ENCODE data around the gene CMYA5. TPM values are rescaled to one million over a fixed set of nuclear protein-coding genes. Genes with fewer than 3 reads are reported as not detected.

CMYA5 gene
- total and polyA plus RNA-seq, 4 donors: 0.29 to 12.3 (median 0.72) TPM

DNA sequence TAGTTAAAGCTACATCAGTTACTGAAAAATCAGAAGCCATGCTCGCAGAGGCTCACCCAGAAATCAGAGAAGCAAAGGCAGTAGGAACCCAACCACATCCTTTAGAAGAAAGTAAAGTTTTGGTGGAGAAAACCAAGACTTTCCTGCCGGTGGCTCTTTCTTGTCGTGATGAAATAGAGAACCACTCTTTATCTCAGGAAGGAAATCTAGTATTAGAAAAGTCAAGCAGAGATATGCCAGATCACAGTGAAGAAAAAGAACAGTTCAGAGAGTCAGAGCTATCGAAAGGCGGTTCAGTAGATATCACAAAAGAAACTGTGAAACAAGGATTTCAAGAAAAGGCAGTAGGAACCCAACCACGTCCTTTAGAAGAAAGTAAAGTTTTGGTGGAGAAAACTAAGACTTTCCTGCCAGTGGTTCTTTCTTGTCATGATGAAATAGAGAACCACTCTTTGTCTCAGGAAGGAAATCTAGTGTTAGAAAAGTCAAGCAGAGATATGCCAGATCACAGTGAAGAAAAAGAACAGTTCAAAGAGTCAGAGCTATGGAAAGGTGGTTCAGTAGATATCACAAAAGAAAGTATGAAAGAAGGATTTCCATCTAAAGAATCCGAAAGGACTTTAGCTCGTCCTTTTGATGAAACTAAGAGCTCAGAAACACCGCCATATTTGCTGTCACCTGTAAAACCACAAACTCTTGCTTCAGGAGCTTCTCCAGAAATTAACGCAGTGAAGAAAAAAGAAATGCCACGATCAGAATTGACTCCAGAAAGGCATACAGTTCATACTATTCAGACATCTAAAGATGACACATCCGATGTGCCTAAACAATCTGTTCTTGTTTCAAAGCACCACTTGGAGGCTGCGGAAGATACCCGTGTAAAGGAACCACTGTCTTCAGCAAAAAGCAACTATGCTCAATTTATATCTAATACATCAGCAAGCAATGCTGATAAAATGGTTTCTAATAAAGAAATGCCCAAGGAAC lies 47.2 kb downstream of the CMYA5 start:
- Histone ChIP-seq H3K9ac (ENCODE audit: insufficient read depth in 1 of 2, low read length in 2 of 2) (no peak overlapping the region), H3K4me1 (ENCODE audit: control insufficient read depth in 5 of 5, insufficient read depth in 5 of 5, low read length in 5 of 5) (peaks cover 0 to 6% (median 0%) of the 10 kb centered on the region in 5 donors), H3K27ac (ENCODE audit: low read depth in 1 of 2, low read length in 1 of 2) (peak overlapping the region in 1 of 2 donors; percentile 77), H3K27me3 (ENCODE audit: control insufficient read depth in 3 of 3, insufficient read depth in 3 of 3, low read length in 2 of 3) (no peaks in the 10 kb centered on the region), H3K9me3 (ENCODE audit: control insufficient read depth in 4 of 4, insufficient read depth in 3 of 4, low read length in 3 of 4) (no peaks in the 10 kb centered on the region), H3K4me3 (no peak overlapping the region), H3K36me3 (ENCODE audit: control insufficient read depth in 4 of 4, insufficient read depth in 4 of 4, low read length in 4 of 4) (peaks cover 0 to 9% (median 0%) of the 10 kb centered on the region in 4 donors)
- TF ChIP-seq, protein P1, sequence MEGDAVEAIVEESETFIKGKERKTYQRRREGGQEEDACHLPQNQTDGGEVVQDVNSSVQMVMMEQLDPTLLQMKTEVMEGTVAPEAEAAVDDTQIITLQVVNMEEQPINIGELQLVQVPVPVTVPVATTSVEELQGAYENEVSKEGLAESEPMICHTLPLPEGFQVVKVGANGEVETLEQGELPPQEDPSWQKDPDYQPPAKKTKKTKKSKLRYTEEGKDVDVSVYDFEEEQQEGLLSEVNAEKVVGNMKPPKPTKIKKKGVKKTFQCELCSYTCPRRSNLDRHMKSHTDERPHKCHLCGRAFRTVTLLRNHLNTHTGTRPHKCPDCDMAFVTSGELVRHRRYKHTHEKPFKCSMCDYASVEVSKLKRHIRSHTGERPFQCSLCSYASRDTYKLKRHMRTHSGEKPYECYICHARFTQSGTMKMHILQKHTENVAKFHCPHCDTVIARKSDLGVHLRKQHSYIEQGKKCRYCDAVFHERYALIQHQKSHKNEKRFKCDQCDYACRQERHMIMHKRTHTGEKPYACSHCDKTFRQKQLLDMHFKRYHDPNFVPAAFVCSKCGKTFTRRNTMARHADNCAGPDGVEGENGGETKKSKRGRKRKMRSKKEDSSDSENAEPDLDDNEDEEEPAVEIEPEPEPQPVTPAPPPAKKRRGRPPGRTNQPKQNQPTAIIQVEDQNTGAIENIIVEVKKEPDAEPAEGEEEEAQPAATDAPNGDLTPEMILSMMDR (IDR thresholded peaks at IDR 0.05; ENCODE audit: control extremely low read depth, extremely low read depth): no peak
- ATAC-seq (ENCODE audit: insufficient read depth, low FRiP score) (no peak), DNase-seq (no peak)
- WGBS, 2 donors: 54 to 68% methylated on average over 14 of the region's 14 CpGs

DNA sequence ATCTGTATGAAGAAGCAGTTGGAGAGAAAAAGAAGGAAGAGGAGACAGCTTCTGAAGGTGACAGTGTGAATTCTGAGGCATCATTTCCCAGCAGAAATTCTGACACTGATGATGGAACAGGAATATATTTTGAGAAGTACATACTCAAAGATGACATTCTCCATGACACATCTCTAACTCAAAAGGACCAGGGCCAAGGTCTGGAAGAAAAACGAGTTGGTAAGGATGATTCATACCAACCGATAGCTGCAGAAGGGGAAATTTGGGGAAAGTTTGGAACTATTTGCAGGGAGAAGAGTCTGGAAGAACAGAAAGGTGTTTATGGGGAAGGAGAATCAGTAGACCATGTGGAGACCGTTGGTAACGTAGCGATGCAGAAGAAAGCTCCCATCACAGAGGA lies 48.7 kb downstream of the CMYA5 start:
- TF ChIP-seq, protein P1 (IDR thresholded peaks at IDR 0.05; ENCODE audit: control extremely low read depth, extremely low read depth): no peak
- WGBS, 2 donors: 91% methylated on average over 5 of the region's 5 CpGs

DNA sequence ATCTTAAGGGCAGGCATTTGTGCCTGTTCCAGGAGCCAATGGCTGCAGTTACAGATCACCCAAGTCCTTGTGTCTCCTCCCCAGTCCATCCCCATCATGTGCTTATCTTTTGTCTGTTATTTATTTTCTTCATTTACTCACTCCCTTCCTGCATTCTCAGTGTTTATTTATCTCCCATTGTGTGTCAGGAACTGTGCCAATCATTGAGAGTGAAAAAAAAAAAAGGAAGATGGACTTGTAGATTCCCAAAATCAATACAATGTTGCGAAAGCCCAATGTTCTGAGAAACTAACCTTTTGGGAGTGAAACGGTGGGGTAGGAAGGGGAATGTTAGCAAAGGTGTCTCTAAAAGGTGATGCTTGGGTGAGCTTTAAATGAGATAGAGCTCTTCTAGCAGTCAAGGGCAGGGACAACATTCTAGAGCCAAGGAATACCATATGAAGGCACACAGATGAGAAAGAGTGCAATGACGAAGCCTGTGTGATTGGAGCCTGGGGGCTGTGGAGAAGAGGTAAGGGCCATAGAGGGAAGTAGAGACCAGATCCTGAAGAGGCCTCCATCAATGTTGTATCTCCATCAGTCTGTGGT lies 53.0 kb downstream of the CMYA5 start:
- WGBS, 2 donors: 80 to 86% methylated on average over 3 of the region's 3 CpGs
- Histone ChIP-seq H3K36me3 (ENCODE audit: control insufficient read depth in 4 of 4, insufficient read depth in 4 of 4, low read length in 4 of 4) (peaks cover 0 to 2% (median 0%) of the 10 kb centered on the region in 4 donors), H3K9me3 (ENCODE audit: control insufficient read depth in 4 of 4, insufficient read depth in 3 of 4, low read length in 3 of 4) (peaks cover 0 to 2% (median 0%) of the 10 kb centered on the region in 4 donors), H3K4me3 (no peak overlapping the region), H3K27ac (ENCODE audit: low read depth in 1 of 2, low read length in 1 of 2) (peak overlapping the region in 1 of 2 donors; percentile 82), H3K9ac (ENCODE audit: insufficient read depth in 1 of 2, low read length in 2 of 2) (no peak overlapping the region), H3K4me1 (ENCODE audit: control insufficient read depth in 5 of 5, insufficient read depth in 5 of 5, low read length in 5 of 5) (peaks cover 0 to 8% (median 0%) of the 10 kb centered on the region in 5 donors), H3K27me3 (ENCODE audit: control insufficient read depth in 3 of 3, insufficient read depth in 3 of 3, low read length in 2 of 3) (no peaks in the 10 kb centered on the region)
- no peak for DNase-seq
- TF ChIP-seq, protein P1 (IDR thresholded peaks at IDR 0.05; ENCODE audit: control extremely low read depth, extremely low read depth): no peak
- ATAC-seq (ENCODE audit: insufficient read depth, low FRiP score): no peak

More for the DNA sequence above, 48.7 kb downstream of the CMYA5 start:
- Histone ChIP-seq H3K4me3 (no peak overlapping the region), H3K9me3 (ENCODE audit: control insufficient read depth in 4 of 4, insufficient read depth in 3 of 4, low read length in 3 of 4) (no peaks in the 10 kb centered on the region), H3K27ac (ENCODE audit: low read depth in 1 of 2, low read length in 1 of 2) (peak overlapping the region in 1 of 2 donors; percentile 65), H3K4me1 (ENCODE audit: control insufficient read depth in 5 of 5, insufficient read depth in 5 of 5, low read length in 5 of 5) (peaks cover 0 to 13% (median 0%) of the 10 kb centered on the region in 5 donors), H3K9ac (ENCODE audit: insufficient read depth in 1 of 2, low read length in 2 of 2) (no peak overlapping the region), H3K27me3 (ENCODE audit: control insufficient read depth in 3 of 3, insufficient read depth in 3 of 3, low read length in 2 of 3) (no peaks in the 10 kb centered on the region), H3K36me3 (ENCODE audit: control insufficient read depth in 4 of 4, insufficient read depth in 4 of 4, low read length in 4 of 4) (peaks cover 0 to 6% (median 0%) of the 10 kb centered on the region in 4 donors)
- ATAC-seq (ENCODE audit: insufficient read depth, low FRiP score) (no peak), DNase-seq (no peak)

Data from lung (tissue), 12 donors.